H1 (cell line): ENCODE measurements around the gene CNNM2. TPM values are rescaled to one million over a fixed set of nuclear protein-coding genes. Genes with fewer than 3 reads are reported as not detected.

Source experiments
- CTCF ChIA-PET: fragments of 300-600 bp; sonication (Branson Sonifier 250); formaldehyde crosslinking; loops from one replicate; lab custom pipeline; 2021; ENCODE audit not compliant: partially characterized antibody; lab: Charles Lee
- POLR2A ChIA-PET: fragments of 300-600 bp; sonication (Branson Sonifier 250); formaldehyde crosslinking; loops from one replicate; lab custom pipeline; 2021; ENCODE audit warnings: inconsistent platforms; ENCODE audit not compliant: partially characterized antibody; lab: Charles Lee
- DNase-seq, 2 experiments: peaks; one replicate each; pipeline versions ENCODE4 v3.0.0 to v3.0.0-alpha.2; 2010 to 2022; ENCODE audit warnings: low spot score in 2 of 2, low read depth in 1 of 2, mixed read lengths in 1 of 2
- FAIRE-seq: peaks from 2 replicates; lab custom pipeline; 2011; peaks lifted over from hg19 to GRCh38; lab: Jason Lieb, UNC
- H2AFZ ChIP-seq: 2 replicates; pipeline ENCODE4 v1.8.1; 2012; ENCODE audit warnings: low read length, inconsistent platforms
- H2AK5ac ChIP-seq: 2 replicates; pipeline ENCODE4 v1.6.1; 2013; ENCODE audit warnings: low read depth, low read length
- H2BK120ac ChIP-seq: replicated peaks from 2 replicates; pipeline ENCODE3; 2013; ENCODE audit warnings: low read depth, low read length, inconsistent platforms
- H2BK12ac ChIP-seq: 2 replicates; pipeline ENCODE4 v1.6.1; 2013; ENCODE audit warnings: low read depth, low read length
- H2BK15ac ChIP-seq: 2 replicates; pipeline ENCODE4 v1.6.1; 2013; ENCODE audit warnings: low read length
- H2BK20ac ChIP-seq: 2 replicates; pipeline ENCODE4 v1.6.1; 2013; ENCODE audit warnings: low read length
- H2BK5ac ChIP-seq: 2 replicates; pipeline ENCODE4 v1.6.1; 2013; ENCODE audit warnings: low read depth, low read length
- H3K14ac ChIP-seq: 2 replicates; pipeline ENCODE4 v1.6.1; 2013; ENCODE audit warnings: inconsistent platforms; ENCODE audit not compliant: insufficient read length
- H3K18ac ChIP-seq: 2 replicates; pipeline ENCODE4 v1.6.1; 2013; ENCODE audit warnings: low read length; ENCODE audit errors: extremely low read depth
- H3K23ac ChIP-seq: 2 replicates; pipeline ENCODE4 v1.6.1; 2013; ENCODE audit warnings: inconsistent platforms; ENCODE audit not compliant: insufficient read length
- H3K23me2 ChIP-seq: 2 replicates; pipeline ENCODE4 v1.6.1; 2013; ENCODE audit warnings: low read depth, low read length
- H3K27ac ChIP-seq: 2 replicates; pipeline ENCODE4 v1.6.1; 2011; ENCODE audit warnings: low read depth, low read length, inconsistent platforms
- H3K27me3 ChIP-seq, 4 experiments: replicated peaks in 1 of 4; 1 replicate in 1 of 4; 2 replicates in 3 of 4; pipeline versions ENCODE4 v1.6.1 to v1.8.1; 2011 to 2013; ENCODE audit warnings: low read length in 3 of 4, mild to moderate bottlenecking in 3 of 4, inconsistent platforms in 2 of 4, mixed read lengths in 2 of 4, moderate library complexity in 1 of 4; ENCODE audit not compliant: control insufficient read depth in 3 of 4, insufficient read depth in 3 of 4; ENCODE audit errors: extremely low read depth in 1 of 4
- H3K36me3 ChIP-seq, 4 experiments: 2 replicates each; pipeline versions ENCODE4 v1.6.1 to v1.8.1; 2011 to 2013; ENCODE audit warnings: mild to moderate bottlenecking in 4 of 4, low read length in 3 of 4, moderate library complexity in 2 of 4, control low read depth in 1 of 4, inconsistent platforms in 1 of 4; ENCODE audit not compliant: insufficient read depth in 4 of 4, control insufficient read depth in 2 of 4
- H3K4ac ChIP-seq: replicated peaks from 2 replicates; pipeline ENCODE3; 2013; ENCODE audit warnings: low read length, low read depth, mixed read lengths, inconsistent platforms; ENCODE audit not compliant: insufficient read length
- H3K4me1 ChIP-seq, 4 experiments: replicated peaks in 1 of 4; 1 replicate in 1 of 4; 2 replicates in 3 of 4; pipeline versions ENCODE4 v1.6.1 to v1.8.1; 2011 to 2013; ENCODE audit warnings: low read length in 3 of 4, inconsistent platforms in 2 of 4, mixed read lengths in 1 of 4; ENCODE audit not compliant: insufficient read depth in 4 of 4, control insufficient read depth in 3 of 4
- H3K4me2 ChIP-seq, 2 experiments: 2 replicates each; pipeline versions ENCODE4 v1.6.1 to v1.8.1; 2011 to 2013; ENCODE audit warnings: low read depth in 2 of 2, low read length in 2 of 2, control low read depth in 1 of 2, inconsistent platforms in 1 of 2, mild to moderate bottlenecking in 1 of 2; ENCODE audit not compliant: insufficient read depth in 1 of 2
- H3K4me3 ChIP-seq, 4 experiments: fragments of 200-600, 300-600 bp in 1 of 4; sonication (generic), shearing (Covaris generic), sonication (Bioruptor Twin) in 1 of 4; 2 replicates each; pipeline versions ENCODE4 v1.5.1 to v1.8.1; 2011 to 2016; ENCODE audit warnings: low read length in 4 of 4, low read depth in 3 of 4, control low read depth in 2 of 4, inconsistent platforms in 2 of 4, mild to moderate bottlenecking in 2 of 4, mixed read lengths in 1 of 4, moderate library complexity in 1 of 4; ENCODE audit not compliant: insufficient read depth in 2 of 4; ENCODE audit errors: extremely low read depth in 1 of 4
- H3K56ac ChIP-seq: replicated peaks from 2 replicates; pipeline ENCODE3; 2013; ENCODE audit warnings: low read depth, mild to moderate bottlenecking, mixed read lengths, low read length, inconsistent platforms; ENCODE audit not compliant: insufficient read length
- H3K79me1 ChIP-seq: 2 replicates; pipeline ENCODE4 v1.6.1; 2013; ENCODE audit warnings: low read depth, low read length, control low read depth
- H3K79me2 ChIP-seq, 2 experiments: 2 replicates each; pipeline versions ENCODE4 v1.6.1 to v1.8.1; 2012 to 2013; ENCODE audit warnings: low read length in 2 of 2, mild to moderate bottlenecking in 2 of 2, inconsistent platforms in 1 of 2; ENCODE audit not compliant: insufficient read depth in 2 of 2, control insufficient read depth in 1 of 2
- H3K9ac ChIP-seq, 4 experiments: replicated peaks in 1 of 4; 1 replicate in 1 of 4; 2 replicates in 3 of 4; pipeline versions ENCODE4 v1.6.1 to v1.8.1; 2011 to 2013; ENCODE audit warnings: low read depth in 3 of 4, low read length in 3 of 4, control low read depth in 2 of 4, mild to moderate bottlenecking in 2 of 4, moderate library complexity in 2 of 4, inconsistent platforms in 1 of 4; ENCODE audit errors: extremely low read depth in 1 of 4
- H3K9me3 ChIP-seq, 2 experiments: 2 replicates each; pipeline versions ENCODE4 v1.6.1 to v1.8.1; 2012 to 2013; ENCODE audit warnings: mild to moderate bottlenecking in 2 of 2, moderate library complexity in 2 of 2, control low read depth in 1 of 2, inconsistent platforms in 1 of 2, low read depth in 1 of 2, low read length in 1 of 2, mixed read lengths in 1 of 2; ENCODE audit not compliant: insufficient read depth in 2 of 2
- H4K20me1 ChIP-seq, 2 experiments: replicated peaks in 1 of 2; 2 replicates each; pipeline versions ENCODE3 to v1.8.1; 2011 to 2013; ENCODE audit warnings: inconsistent platforms in 2 of 2, low read length in 2 of 2, mild to moderate bottlenecking in 1 of 2; ENCODE audit not compliant: insufficient read depth in 2 of 2, control insufficient read depth in 1 of 2
- H4K5ac ChIP-seq: 2 replicates; pipeline ENCODE4 v1.6.1; 2013; ENCODE audit warnings: low read length, low read depth, mixed read lengths, inconsistent platforms; ENCODE audit not compliant: insufficient read length
- H4K8ac ChIP-seq: 2 replicates; pipeline ENCODE4 v1.8.0; 2013; ENCODE audit warnings: mild to moderate bottlenecking, moderate library complexity, low read length, inconsistent platforms; ENCODE audit not compliant: insufficient read depth; ENCODE audit errors: extremely low read depth
- H4K91ac ChIP-seq: replicated peaks from 2 replicates; pipeline ENCODE3; 2013; ENCODE audit warnings: low read length, mixed read lengths, inconsistent platforms; ENCODE audit not compliant: insufficient read length
- CBX5 ChIP-seq: fragments of 300-800, 300-1000 bp; sonication (generic); IDR thresholded peaks from 2 replicates; pipeline ENCODE4 v1.7.1; 2016; ENCODE audit warnings: antibody characterized with exemption, low read length, low read depth
- CHD1 ChIP-seq: IDR thresholded peaks from 2 replicates; pipeline ENCODE4 v1.6.1; 2012; ENCODE audit warnings: low read depth, low read length, improper control_type of control experiment
- CTCF ChIP-seq, 3 experiments: IDR thresholded peaks; 1 replicate in 2 of 3; 2 replicates in 1 of 3; pipeline versions ENCODE4 v1.5.1 to v1.6.1; 2011; ENCODE audit warnings: low read length in 3 of 3, mild to moderate bottlenecking in 3 of 3, inconsistent platforms in 2 of 3, low read depth in 1 of 3, moderate library complexity in 1 of 3; ENCODE audit not compliant: insufficient read depth in 1 of 3; ENCODE audit errors: control extremely low read depth in 1 of 3
- KDM5A ChIP-seq: fragments of 200-600 bp; IDR thresholded peaks from 2 replicates; pipeline ENCODE4 v1.7.1; 2012; ENCODE audit warnings: mild to moderate bottlenecking, low read length, inconsistent platforms, mixed read lengths
- PHF8 ChIP-seq: fragments of 200-600 bp; sonication (generic); conservative IDR thresholded peaks from 2 replicates; pipeline ENCODE4 v1.7.1; 2012; ENCODE audit warnings: low read depth, mild to moderate bottlenecking, inconsistent platforms, low read length, moderate library complexity
- POLR2A ChIP-seq, 2 experiments: IDR thresholded peaks; 1 replicate in 1 of 2; 2 replicates in 1 of 2; pipeline ENCODE4 v1.6.1; 2011; ENCODE audit warnings: low read depth in 2 of 2, low read length in 2 of 2, mild to moderate bottlenecking in 2 of 2; ENCODE audit errors: control extremely low read depth in 1 of 2
- TEAD4 ChIP-seq: IDR thresholded peaks from 2 replicates; pipeline ENCODE4 v1.6.1; 2012; ENCODE audit warnings: low read depth, low read length, inconsistent platforms, mixed read lengths
- USF2 ChIP-seq: IDR thresholded peaks from 2 replicates; pipeline ENCODE4 v1.6.1; 2011; ENCODE audit warnings: low read length, improper control_type of control experiment
- WGBS, 2 experiments: shearing (Covaris generic) in 1 of 2; methylation state at CpG; one replicate each; pipeline versions ENCODE4 v1.1.6 to v1.1.7; 2013 to 2015; ENCODE audit warnings: low lambda C conversion rate in 2 of 2, mixed read lengths in 2 of 2, inconsistent platforms in 1 of 2, low coverage in 1 of 2, missing lambda C conversion rate in 1 of 2; ENCODE audit not compliant: insufficient replicate concordance in 2 of 2, insufficient coverage in 1 of 2, insufficient read length in 1 of 2; ENCODE audit errors: extremely low coverage in 1 of 2, missing lambda C conversion rate in 1 of 2; 5-methylcytosine and 5-hydroxymethylcytosine counted together
- polyA plus RNA-seq, 7 experiments: library from polyadenylated mRNA; depleted of rRNA in 3 of 7; stranded (reverse) in 5 of 7; unstranded in 2 of 7; fragments of >200 nt in 5 of 7; fragments of 200-250 nt in 2 of 7; gene quantifications; 1 replicate in 5 of 7; 2 replicates in 1 of 7; 4 replicates in 1 of 7; pipeline versions ENCODE4 v1.2.1 to v1.2.3, GENCODE V29; 2011 to 2013; ENCODE audit warnings: missing spikeins in 2 of 7, mixed read lengths in 2 of 7
- total RNA-seq: library from RNA; stranded (reverse); fragmentation: NEBNext Ultra II Directional; extraction: Animal tissue kit (Norgen Biotek cat#: 25700); gene quantifications from 2 replicates; pipeline ENCODE4 v1.2.1, GENCODE V29; 2021

Gene CNNM2
- total and polyA plus RNA-seq, 2 of the 8 experiments (the other 6 are each of a cell fraction or from before 2014, with no cell fraction given), result 7.3 to 23.6 TPM

DNA sequence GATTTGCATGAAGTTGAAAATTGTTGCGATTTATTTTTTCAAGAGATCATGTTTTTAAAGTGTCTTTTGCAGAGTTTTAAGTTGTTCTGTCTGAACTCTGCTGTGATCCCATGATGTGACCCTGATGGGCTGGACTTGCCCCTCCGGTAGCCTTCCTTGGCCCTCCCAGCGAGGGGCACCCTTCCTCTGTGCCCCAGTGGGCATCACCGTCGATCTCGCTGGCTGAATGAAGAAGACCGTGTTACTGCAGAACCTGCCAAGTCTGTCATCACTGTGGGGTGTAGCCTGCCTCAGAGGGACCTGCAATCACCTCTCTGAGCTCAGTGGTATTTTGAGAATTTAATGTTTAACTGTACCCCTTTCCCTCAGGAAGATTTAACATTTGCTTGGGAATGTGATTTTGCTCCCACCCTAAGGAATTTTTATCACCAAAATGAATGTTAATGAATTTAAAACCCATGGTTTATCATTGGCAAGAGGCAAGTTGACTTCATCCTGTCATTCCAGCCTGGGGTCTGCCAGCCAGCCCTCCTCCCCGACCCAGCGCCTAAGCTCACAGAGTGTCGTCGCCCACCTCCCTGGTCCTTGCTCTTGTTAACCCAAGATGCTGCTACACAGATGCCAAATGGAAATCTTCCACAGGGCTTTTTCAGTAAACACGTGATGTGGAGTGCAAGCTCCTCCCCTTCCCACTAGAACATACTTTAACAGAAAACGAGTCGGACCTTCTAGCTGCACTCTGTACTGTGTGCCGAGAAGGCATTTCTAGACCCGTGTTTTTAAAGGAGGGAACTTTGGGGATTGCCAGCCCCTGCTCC, 159.6 kb downstream of the CNNM2 start:
- no peak overlapping the region for H4K91ac ChIP-seq
- H3K4ac ChIP-seq, result no peak overlapping the region
- peaks cover 0 to 6% (median 0%) of the 10 kb centered on the region in 4 experiments; a peak in 2 of 8 replicates for H3K36me3 ChIP-seq
- DNase-seq, result no peak
- no peak overlapping the region for H3K4me2 ChIP-seq
- no peak overlapping the region for H3K14ac ChIP-seq
- FAIRE-seq, result no peak
- H4K20me1 ChIP-seq, result no peaks in the 10 kb centered on the region
- WGBS, 2 experiments, result 93% methylated on average over 16 of the region's 16 CpGs; no CpG with 5 or more reads in 1 of the 2 experiments
- no peak overlapping the region for H2BK5ac ChIP-seq
- H3K18ac ChIP-seq, result no peak overlapping the region
- H2BK12ac ChIP-seq, result no peak overlapping the region
- H3K9me3 ChIP-seq, result no peaks in the 10 kb centered on the region
- H2BK120ac ChIP-seq, result no peak overlapping the region
- H3K79me2 ChIP-seq, result no peaks in the 10 kb centered on the region
- no peaks in the 10 kb centered on the region for H3K27me3 ChIP-seq
- H3K4me1 ChIP-seq, result no peaks in the 10 kb centered on the region
- H4K5ac ChIP-seq, result no peak overlapping the region
- no peak overlapping the region for H3K4me3 ChIP-seq
- H3K56ac ChIP-seq, result no peak overlapping the region
- H4K8ac ChIP-seq, result no peak overlapping the region
- no peak overlapping the region for H3K9ac ChIP-seq
- POLR2A ChIA-PET, result interaction anchor here (1.4 kb wide), 1 partner anchor 161 kb away, joined by 4 read pairs; no protein-coding TSS in a partner anchor
- CTCF ChIA-PET, result interaction anchor here (0.6 to 4.9 kb wide), 5 partner anchors 35 to 256 kb away, joined by 3 to 24 read pairs (median 4); partner anchors contain the start of gene CNNM2
- no peak overlapping the region for H3K23ac ChIP-seq
- H2BK20ac ChIP-seq, result no peak overlapping the region
- no peak overlapping the region for H2BK15ac ChIP-seq
- H3K79me1 ChIP-seq, result no peaks in the 10 kb centered on the region
- no peak overlapping the region for H2AFZ ChIP-seq
- no peaks in the 10 kb centered on the region for H3K23me2 ChIP-seq
- H2AK5ac ChIP-seq, result no peak overlapping the region
- H3K27ac ChIP-seq, result no peak overlapping the region
- TF ChIP-seq CHD1 (no peak), USF2 (no peak), KDM5A (no peak), CTCF (IDR thresholded peaks at IDR 0.05; ENCODE audit: control extremely low read depth in 1 of 3, insufficient read depth in 1 of 3, low read depth in 1 of 3, low read length in 3 of 3) (no peak), PHF8 (no peak), TEAD4 (no peak), CBX5 (no peak), POLR2A (IDR thresholded peaks at IDR 0.05; ENCODE audit: control extremely low read depth in 1 of 2, low read depth in 2 of 2, low read length in 2 of 2) (no peak)
